Measurements from ENCODE around the gene DYNC1LI2. TPM values are rescaled to one million over a fixed set of nuclear protein-coding genes. Genes with fewer than 3 reads are reported as not detected.

Gene DYNC1LI2
- total RNA-seq, 1 experiment from 2014 or later: 94.2 TPM

- H3K4ac ChIP-seq (ENCODE audit: low read depth, low read length): no peak overlapping the region
- H4K91ac ChIP-seq (ENCODE audit: insufficient read length, low read depth, low read length): no peak overlapping the region
- H3K27me3 Mint-ChIP-seq (ENCODE audit: low read depth): no peaks in the 10 kb centered on the region
- no peak overlapping the region for H2AFZ ChIP-seq (ENCODE audit: low read length)
- no peak overlapping the region for H3K56ac ChIP-seq (ENCODE audit: insufficient read length, low read depth, low read length)
- H4K5ac ChIP-seq (ENCODE audit: insufficient read length, low read depth, low read length): no peak overlapping the region
- no peak overlapping the region for H3K4me3 Mint-ChIP-seq
- no peaks in the 10 kb centered on the region for H3K79me2 ChIP-seq (ENCODE audit: insufficient read depth, low read length)
- H3T11ph ChIP-seq (ENCODE audit: low read length): no peak overlapping the region
- no peaks in the 10 kb centered on the region for H3K4me1 ChIP-seq (ENCODE audit: insufficient read depth, low read length)
- no peaks in the 10 kb centered on the region for H3K23me2 ChIP-seq (ENCODE audit: insufficient read length, low read depth, low read length, poor library complexity, severe bottlenecking)
- WGBS (ENCODE audit: extremely low coverage, insufficient read length, low lambda C conversion rate): no CpG with 5 or more reads among the region's 3 CpGs
- H2BK20ac ChIP-seq (ENCODE audit: low read depth, low read length, poor library complexity, severe bottlenecking): no peak overlapping the region
- DNase-seq: no peak
- H2BK15ac ChIP-seq (ENCODE audit: low read depth, low read length): no peak overlapping the region
- H3K9me3 Mint-ChIP-seq: no peaks in the 10 kb centered on the region
- H3K4me2 ChIP-seq (ENCODE audit: insufficient read depth, insufficient read length, low read length): no peak overlapping the region
- H4K20me1 ChIP-seq (ENCODE audit: control insufficient read depth, insufficient read depth, insufficient read length): no peaks in the 10 kb centered on the region
- H3K23ac ChIP-seq (ENCODE audit: insufficient read length, low read depth, low read length): no peak overlapping the region
- peaks cover 28 to 70% (median 49%) of the 10 kb centered on the region in 3 experiments; a peak in 6 of 7 replicates for H3K36me3 Mint-ChIP-seq (ENCODE audit: insufficient read depth in 1 of 3, low read depth in 3 of 3)
- H3K79me1 ChIP-seq (ENCODE audit: insufficient read depth, low read depth, low read length, poor library complexity, severe bottlenecking): no peaks in the 10 kb centered on the region
- no peak overlapping the region for H3K9ac ChIP-seq (ENCODE audit: extremely low read depth, insufficient read length, low read length)
- H3K27me3 ChIP-seq (ENCODE audit: insufficient read depth, low read length): no peaks in the 10 kb centered on the region
- no peaks in the 10 kb centered on the region for H3K9me3 ChIP-seq (ENCODE audit: control insufficient read depth, low read depth, low read length)
- H3K4me1 Mint-ChIP-seq: peaks cover 0 to 6% of the 10 kb centered on the region in 2 experiments; a peak in 1 of 4 replicates
- H2BK120ac ChIP-seq (ENCODE audit: low read depth, low read length, poor library complexity, severe bottlenecking): no peak overlapping the region
- TF ChIP-seq CTCF (conservative IDR thresholded peaks at IDR 0.05): no peak
- no peak overlapping the region for H3K27ac ChIP-seq (ENCODE audit: insufficient read length, low read depth, low read length)
- H2BK5ac ChIP-seq (ENCODE audit: insufficient read length, low read length): no peak overlapping the region
- H3K27ac Mint-ChIP-seq: peak overlapping the region in 1 of 3 experiments; percentile 58; a peak in 1 of 7 replicates
- no peak overlapping the region for H4K8ac ChIP-seq (replicated peaks; ENCODE audit: insufficient read length, low read depth, low read length)
- H3K14ac ChIP-seq (ENCODE audit: insufficient read depth, low read length): no peak overlapping the region
- H2BK12ac ChIP-seq (ENCODE audit: insufficient read length, low read depth, low read length): no peak overlapping the region
- H3K18ac ChIP-seq (ENCODE audit: insufficient read length, low read depth, low read length): no peak overlapping the region
- no peak overlapping the region for H2AK5ac ChIP-seq (ENCODE audit: insufficient read length, low read length)
Measured at GRCh38 chr16:66720766-66721165, 30.6 kb downstream of the DYNC1LI2 start.
